D721Med (cell line): ENCODE results near the gene GPR65.

Experiments
- DNase-seq: peaks from one replicate; pipeline ENCODE4 v3.0.0; 2011; ENCODE audit warnings: low spot score; ENCODE audit not compliant: insufficient read length
- FAIRE-seq: peaks from 2 replicates; lab custom pipeline; 2011; peaks lifted over from hg19 to GRCh38; lab: Jason Lieb, UNC
- CTCF ChIP-seq: IDR thresholded peaks from 2 replicates; pipeline ENCODE4 v1.5.1; 2012; ENCODE audit warnings: mild to moderate bottlenecking, control low read depth; ENCODE audit not compliant: insufficient read depth; ENCODE audit errors: missing control alignments

Gene GPR65

DNA sequence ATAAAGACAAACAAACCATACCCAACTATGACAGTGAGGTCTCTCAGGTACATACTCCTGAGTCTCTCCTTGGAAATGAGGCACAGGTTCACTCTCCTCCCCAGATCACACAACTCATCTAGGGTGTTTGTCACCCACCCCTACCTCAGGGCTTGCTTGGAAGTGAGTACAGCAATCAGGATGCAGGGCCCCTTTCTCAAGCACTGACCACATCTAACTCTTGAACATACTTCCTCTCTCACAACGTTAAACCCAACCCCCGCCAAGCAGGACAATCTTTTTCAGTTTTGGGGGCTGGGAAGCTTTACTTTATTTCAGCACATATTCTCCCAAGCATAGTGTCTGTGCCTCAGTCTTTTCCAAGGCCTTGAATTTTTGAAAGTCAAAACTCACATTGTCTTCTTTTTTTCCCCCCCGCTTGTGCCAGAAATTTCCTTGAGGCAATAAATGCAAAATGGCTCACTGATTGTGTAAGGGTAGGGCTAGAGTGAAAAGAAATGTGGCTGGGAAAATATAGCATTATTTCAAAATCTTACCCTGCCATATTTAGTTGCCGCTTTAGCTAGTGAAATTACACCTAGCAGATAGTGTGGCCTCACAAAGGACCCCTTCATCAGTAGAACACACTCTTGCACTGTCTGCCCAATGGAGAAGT is 2.4 kb upstream of the GPR65 start:
- DNase-seq: no peak
- no peak for TF ChIP-seq CTCF
- no peak for FAIRE-seq

DNA sequence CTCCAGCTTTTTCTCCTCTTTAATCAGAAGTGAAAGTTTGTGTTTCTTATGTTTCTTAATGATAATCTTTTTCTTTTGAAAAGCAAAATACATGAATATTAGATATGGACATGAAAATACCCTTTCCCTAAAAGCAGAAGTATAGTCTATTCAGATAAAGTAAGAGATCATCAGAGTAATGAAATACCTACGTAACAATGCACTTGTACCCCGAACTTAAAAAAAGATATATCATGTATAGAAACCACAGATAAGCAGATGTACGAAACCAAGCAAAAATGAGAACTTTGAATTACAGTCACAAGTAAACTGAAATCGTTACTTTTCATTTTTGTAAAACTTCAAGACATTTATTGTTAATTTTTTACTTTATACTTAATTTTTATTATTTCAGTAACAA is 1.5 kb upstream of the GPR65 start:
- no peak for TF ChIP-seq CTCF
- FAIRE-seq (no peak), DNase-seq (no peak)

DNA sequence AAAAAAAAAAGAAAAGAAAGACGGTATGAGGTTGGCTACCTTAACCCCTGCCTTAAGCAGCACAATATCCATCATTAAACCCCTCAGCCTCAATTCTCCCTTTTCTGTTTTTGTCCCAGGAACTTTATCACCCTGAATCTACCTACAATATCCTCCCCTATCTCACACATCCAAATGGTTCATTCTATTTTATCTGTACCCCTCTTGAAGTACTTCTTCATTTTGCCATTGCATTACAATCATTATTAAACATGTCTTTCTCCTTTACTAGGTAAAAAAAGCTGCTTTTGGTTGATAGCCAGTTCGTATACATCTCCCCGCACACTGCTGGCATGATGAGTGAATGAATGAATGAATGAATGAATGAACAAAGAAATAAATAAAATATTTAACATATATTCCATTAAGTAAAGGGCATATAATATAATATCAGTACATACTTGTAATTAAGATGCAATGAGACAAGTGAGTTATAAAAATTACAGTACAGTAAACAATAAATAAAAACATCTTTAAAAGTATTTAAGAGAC is 364 bp upstream of the GPR65 start:
- no peak for FAIRE-seq
- no peak for DNase-seq
- TF ChIP-seq CTCF: no peak

DNA sequence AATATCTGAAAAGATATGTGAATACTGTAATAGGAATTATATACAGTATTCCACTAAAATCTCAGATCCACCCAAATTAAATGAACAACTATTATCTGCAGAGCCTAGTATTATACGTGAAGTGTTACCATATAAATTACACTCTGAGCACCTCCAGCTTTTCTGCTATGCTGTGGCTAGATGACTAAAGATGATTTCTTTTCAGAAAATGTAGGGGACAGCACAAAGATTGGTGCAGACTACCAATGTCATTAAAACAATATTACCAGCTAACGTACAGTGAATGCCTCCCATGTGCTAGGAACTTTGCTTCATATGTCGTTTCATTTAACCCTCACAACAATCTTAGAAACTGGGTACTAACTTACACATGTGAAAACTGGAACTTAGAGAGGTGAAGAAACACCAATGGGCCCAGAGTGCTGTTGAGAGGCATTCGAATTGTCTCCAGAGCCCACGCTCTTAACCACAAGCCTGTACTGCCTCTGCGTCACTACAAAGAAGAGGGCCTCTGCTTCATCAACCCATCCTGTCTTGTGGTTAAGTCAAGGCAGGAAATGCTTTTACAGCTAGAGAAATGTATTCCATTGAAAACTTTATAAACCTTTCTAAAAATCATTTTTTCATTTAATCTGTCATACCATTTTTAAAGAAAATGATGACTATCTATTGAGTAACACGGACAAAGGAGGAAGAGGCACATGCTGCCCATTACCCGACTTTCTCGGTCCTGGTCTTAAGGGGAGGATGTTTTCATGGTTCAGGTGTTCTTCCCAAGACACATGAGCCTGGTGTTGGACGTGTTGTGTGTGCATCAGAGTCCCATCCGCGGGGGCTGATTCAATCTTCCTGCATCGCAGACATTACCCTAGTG is 1.3 kb downstream of the GPR65 start:
- TF ChIP-seq CTCF: no peak
- DNase-seq (no peak), FAIRE-seq (no peak)

- TF ChIP-seq CTCF: no peak
- FAIRE-seq: no peak
- DNase-seq: no peak
Observed at GRCh38 chr14:88007608-88008007, 2.7 kb downstream of the GPR65 start.

GRCh38 chr14:88008039-88008742 is 3.3 kb downstream of the GPR65 start:
- DNase-seq (no peak), FAIRE-seq (no peak)
- TF ChIP-seq CTCF: no peak
